ENCODE results near the gene BRD9.

DNA sequence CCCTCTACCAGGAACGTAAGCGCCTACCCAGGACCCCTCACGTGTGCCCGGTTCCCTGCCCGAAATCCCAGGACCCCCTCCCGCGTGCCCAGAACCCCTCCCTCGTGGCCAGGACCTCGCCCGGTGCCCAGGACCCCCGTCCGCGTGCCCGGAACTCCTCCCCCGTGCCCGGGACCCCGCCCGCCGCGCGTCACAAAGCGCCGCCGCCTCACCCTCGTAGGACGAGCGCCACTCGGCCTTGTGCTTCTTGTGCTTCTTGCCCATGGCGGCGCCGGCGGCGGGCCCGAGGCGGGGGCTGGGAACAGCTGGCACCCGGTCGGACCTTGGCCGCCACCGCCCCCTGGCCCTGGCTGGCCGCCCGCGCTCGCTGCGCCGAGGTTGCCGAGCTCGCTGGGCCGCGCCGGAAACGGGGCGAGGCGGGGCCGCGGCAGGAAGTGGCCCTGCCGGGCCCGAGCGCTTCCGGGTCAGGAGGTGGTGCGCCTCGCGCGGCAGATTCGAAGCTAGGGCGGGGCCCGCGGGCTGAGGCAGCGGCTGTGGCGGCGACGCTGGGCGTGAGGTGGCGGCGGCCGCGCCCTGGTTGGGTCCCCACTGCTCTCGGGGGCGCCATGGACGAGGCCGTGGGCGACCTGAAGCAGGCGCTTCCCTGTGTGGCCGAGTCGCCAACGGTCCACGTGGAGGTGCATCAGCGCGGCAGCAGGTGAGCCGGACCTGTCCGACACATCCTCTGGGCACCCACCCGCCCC is at the start of gene BRD9, which contains the start of gene TRIP13:
- no peak for TF ChIP-seq EZH2phosphoT487 (IDR thresholded peaks at IDR 0.05; ENCODE audit: borderline replicate concordance, low read length)
- TF ChIP-seq, protein P1, sequence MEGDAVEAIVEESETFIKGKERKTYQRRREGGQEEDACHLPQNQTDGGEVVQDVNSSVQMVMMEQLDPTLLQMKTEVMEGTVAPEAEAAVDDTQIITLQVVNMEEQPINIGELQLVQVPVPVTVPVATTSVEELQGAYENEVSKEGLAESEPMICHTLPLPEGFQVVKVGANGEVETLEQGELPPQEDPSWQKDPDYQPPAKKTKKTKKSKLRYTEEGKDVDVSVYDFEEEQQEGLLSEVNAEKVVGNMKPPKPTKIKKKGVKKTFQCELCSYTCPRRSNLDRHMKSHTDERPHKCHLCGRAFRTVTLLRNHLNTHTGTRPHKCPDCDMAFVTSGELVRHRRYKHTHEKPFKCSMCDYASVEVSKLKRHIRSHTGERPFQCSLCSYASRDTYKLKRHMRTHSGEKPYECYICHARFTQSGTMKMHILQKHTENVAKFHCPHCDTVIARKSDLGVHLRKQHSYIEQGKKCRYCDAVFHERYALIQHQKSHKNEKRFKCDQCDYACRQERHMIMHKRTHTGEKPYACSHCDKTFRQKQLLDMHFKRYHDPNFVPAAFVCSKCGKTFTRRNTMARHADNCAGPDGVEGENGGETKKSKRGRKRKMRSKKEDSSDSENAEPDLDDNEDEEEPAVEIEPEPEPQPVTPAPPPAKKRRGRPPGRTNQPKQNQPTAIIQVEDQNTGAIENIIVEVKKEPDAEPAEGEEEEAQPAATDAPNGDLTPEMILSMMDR (IDR thresholded peaks at IDR 0.05; ENCODE audit: low read depth, low read length, poor library complexity, severe bottlenecking), result no peak
